Prostate gland (tissue), 2 donors: ENCODE measurements around the gene SGMS2.

ENCODE experiments used
- POLR2A ChIP-seq: fragments of 450-650 bp; IDR thresholded peaks from one replicate; pipeline ENCODE4 v1.6.1; 2016; ENCODE audit warnings: antibody characterized with exemption, mild to moderate bottlenecking
- POLR2AphosphoS5 ChIP-seq: sonication (generic); formaldehyde crosslinking; IDR thresholded peaks from one replicate; pipeline ENCODE4 v1.6.1; 2017; ENCODE audit warnings: antibody characterized with exemption
- TF ChIP-seq, protein P1 (sequence below), 4 experiments: fragments of 200-600 bp in 2 of 4; fragments of 450-650 bp in 2 of 4; sonication (generic) in 2 of 4; IDR thresholded peaks; 1 replicate in 3 of 4; 2 replicates in 1 of 4; pipeline ENCODE4 v1.5.1; 2016 to 2019; ENCODE audit warnings: antibody characterized with exemption in 4 of 4, mild to moderate bottlenecking in 2 of 4, moderate library complexity in 2 of 4

DNA sequence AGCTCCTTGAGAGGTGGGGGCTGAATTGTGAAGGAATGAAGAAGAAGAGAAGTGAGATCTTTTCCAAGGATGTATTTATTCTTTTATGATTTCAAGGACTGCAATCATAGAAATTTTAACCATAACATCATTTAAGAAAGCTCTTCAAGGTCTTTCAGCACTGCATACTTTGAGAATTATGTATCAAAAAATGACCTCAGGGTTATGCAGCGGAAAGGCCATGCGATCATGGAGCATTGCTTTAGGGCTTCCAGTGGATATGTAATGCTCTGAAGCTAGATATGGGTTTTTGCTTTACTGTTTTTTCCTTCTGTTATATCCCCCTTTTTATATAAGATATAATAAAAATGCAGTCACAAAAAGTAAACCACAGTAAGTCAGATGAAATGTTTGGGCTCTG is 38.7 kb downstream of the SGMS2 start:
- TF ChIP-seq, protein P1, sequence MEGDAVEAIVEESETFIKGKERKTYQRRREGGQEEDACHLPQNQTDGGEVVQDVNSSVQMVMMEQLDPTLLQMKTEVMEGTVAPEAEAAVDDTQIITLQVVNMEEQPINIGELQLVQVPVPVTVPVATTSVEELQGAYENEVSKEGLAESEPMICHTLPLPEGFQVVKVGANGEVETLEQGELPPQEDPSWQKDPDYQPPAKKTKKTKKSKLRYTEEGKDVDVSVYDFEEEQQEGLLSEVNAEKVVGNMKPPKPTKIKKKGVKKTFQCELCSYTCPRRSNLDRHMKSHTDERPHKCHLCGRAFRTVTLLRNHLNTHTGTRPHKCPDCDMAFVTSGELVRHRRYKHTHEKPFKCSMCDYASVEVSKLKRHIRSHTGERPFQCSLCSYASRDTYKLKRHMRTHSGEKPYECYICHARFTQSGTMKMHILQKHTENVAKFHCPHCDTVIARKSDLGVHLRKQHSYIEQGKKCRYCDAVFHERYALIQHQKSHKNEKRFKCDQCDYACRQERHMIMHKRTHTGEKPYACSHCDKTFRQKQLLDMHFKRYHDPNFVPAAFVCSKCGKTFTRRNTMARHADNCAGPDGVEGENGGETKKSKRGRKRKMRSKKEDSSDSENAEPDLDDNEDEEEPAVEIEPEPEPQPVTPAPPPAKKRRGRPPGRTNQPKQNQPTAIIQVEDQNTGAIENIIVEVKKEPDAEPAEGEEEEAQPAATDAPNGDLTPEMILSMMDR (IDR thresholded peaks at IDR 0.05) = no peak
- TF ChIP-seq POLR2A = no peak
- no peak for TF ChIP-seq POLR2AphosphoS5
